Ishikawa (cell line): Measurements from ENCODE around the gene RABEP2.
A peak's percentile ranks its signal among the peaks of the same experiment; 100 is the strongest.

ENCODE experiments used
- CEBPB ChIP-seq: IDR thresholded peaks from 2 replicates; pipeline ENCODE4 v1.6.1; 2012
- CREB1 ChIP-seq: IDR thresholded peaks from 2 replicates; pipeline ENCODE4 v1.6.1; 2012; ENCODE audit warnings: low read depth
- EGR1 ChIP-seq: IDR thresholded peaks from 2 replicates; pipeline ENCODE4 v1.6.1; 2012
- EP300 ChIP-seq: IDR thresholded peaks from 2 replicates; pipeline ENCODE4 v1.6.1; 2012; ENCODE audit warnings: borderline replicate concordance
- FOXM1 ChIP-seq: IDR thresholded peaks from 2 replicates; pipeline ENCODE4 v1.6.1; 2012; ENCODE audit warnings: low read depth, borderline replicate concordance
- MAX ChIP-seq: IDR thresholded peaks from 2 replicates; pipeline ENCODE4 v1.6.1; 2012
- NFIC ChIP-seq: IDR thresholded peaks from 2 replicates; pipeline ENCODE4 v1.6.1; 2012
- RAD21 ChIP-seq: IDR thresholded peaks from 2 replicates; pipeline ENCODE4 v1.6.1; 2012; ENCODE audit warnings: low read depth
- REST ChIP-seq: IDR thresholded peaks from 2 replicates; pipeline ENCODE4 v1.6.1; 2012; ENCODE audit warnings: low read depth, mild to moderate bottlenecking
- TAF1 ChIP-seq: IDR thresholded peaks from 2 replicates; pipeline ENCODE4 v1.6.1; 2012; ENCODE audit warnings: low read depth, mild to moderate bottlenecking
- TCF12 ChIP-seq: IDR thresholded peaks from 2 replicates; pipeline ENCODE4 v1.6.1; 2012; ENCODE audit warnings: low read depth
- TEAD4 ChIP-seq: IDR thresholded peaks from 2 replicates; pipeline ENCODE4 v1.6.1; 2012
- USF1 ChIP-seq: IDR thresholded peaks from 2 replicates; pipeline ENCODE4 v1.6.1; 2012
- YY1 ChIP-seq: IDR thresholded peaks from 2 replicates; pipeline ENCODE4 v1.6.1; 2012; ENCODE audit warnings: low read depth
- ZBTB7A ChIP-seq: IDR thresholded peaks from 2 replicates; pipeline ENCODE4 v1.6.1; 2012; ENCODE audit warnings: low read depth

The RABEP2 gene

GRCh38 chr16:28924762-28925385, at the start of gene RABEP2:
Gene RABEP2 (minus strand): TSS chr16:28925238. CDS start chr16:28925163, 75 bp downstream.
- no peak for TF ChIP-seq USF1
- no peak for TF ChIP-seq RAD21
- no peak for TF ChIP-seq CREB1
- peak; percentile 57; the same call in 1 of the 2 replicates for TF ChIP-seq EGR1
- TF ChIP-seq TAF1, result no peak; the same call in 1 of the 2 replicates
- TF ChIP-seq NFIC, result no peak
- TF ChIP-seq TCF12, result peak; percentile 56; the same call in 1 of the 2 replicates
- TF ChIP-seq ZBTB7A, result peak; percentile 19; the same call in 1 of the 2 replicates
- 0 out of 2 replicates have a peak, but pooled peaks have one; percentile 13 for TF ChIP-seq MAX
- no peak for TF ChIP-seq FOXM1
- TF ChIP-seq REST, result no peak
- TF ChIP-seq YY1, result peak; percentile 85
- TF ChIP-seq CEBPB, result no peak
- TF ChIP-seq TEAD4, result no peak

GRCh38 chr16:28974437-28975157, 49.6 kb upstream of the RABEP2 start, which contains the start of gene SPNS1:
Gene SPNS1 (plus strand): TSS chr16:28974778. CDS start chr16:28975152, 374 bp downstream.
- no peak for TF ChIP-seq RAD21
- no peak; the same call in 1 of the 2 replicates for TF ChIP-seq CEBPB
- TF ChIP-seq YY1, result peak; percentile 99
- TF ChIP-seq TEAD4, result no peak
- TF ChIP-seq CREB1, result no peak
- TF ChIP-seq USF1, result peak; percentile 99
- TF ChIP-seq FOXM1, result no peak
- no peak; the same call in 1 of the 2 replicates for TF ChIP-seq EGR1
- TF ChIP-seq TAF1, result peak; percentile 95
- TF ChIP-seq ZBTB7A, result no peak; the same call in 1 of the 2 replicates
- TF ChIP-seq MAX, result peak; percentile 91
- TF ChIP-seq REST, result no peak
- peak; percentile 25; the same call in 1 of the 2 replicates for TF ChIP-seq NFIC
- peak; percentile 79; the same call in 1 of the 2 replicates for TF ChIP-seq TCF12
- TF ChIP-seq EP300, result no peak

- TF ChIP-seq RAD21 (peak; percentile 40), TEAD4 (no peak)
Measured at GRCh38 chr16:28974007-28974436, 49.0 kb upstream of the RABEP2 start.

GRCh38 chr16:28967156-28967555, 42.1 kb upstream of the RABEP2 start:
- TF ChIP-seq NFIC, result no peak
- TF ChIP-seq MAX, result no peak

GRCh38 chr16:28964496-28964895, 39.5 kb upstream of the RABEP2 start:
- TF ChIP-seq USF1 (no peak), CEBPB (0 out of 2 replicates have a peak, but pooled peaks have one; percentile 9)
